GM21717 (cell line): Measurements from ENCODE around the gene SRPK3.
"Not testable (repeated sequence)": the region's sequence is repeated elsewhere in the genome, so short reads cannot be mapped to it uniquely, and the experiment has no call there.

Experiments
- ATAC-seq: cut with Tn5 transposase; IDR thresholded peaks from one replicate; pipeline ENCODE4 v1.9.1; 2021; ENCODE audit warnings: mild to moderate bottlenecking, moderate library complexity; ENCODE audit not compliant: unreplicated experiment

The SRPK3 gene

DNA sequence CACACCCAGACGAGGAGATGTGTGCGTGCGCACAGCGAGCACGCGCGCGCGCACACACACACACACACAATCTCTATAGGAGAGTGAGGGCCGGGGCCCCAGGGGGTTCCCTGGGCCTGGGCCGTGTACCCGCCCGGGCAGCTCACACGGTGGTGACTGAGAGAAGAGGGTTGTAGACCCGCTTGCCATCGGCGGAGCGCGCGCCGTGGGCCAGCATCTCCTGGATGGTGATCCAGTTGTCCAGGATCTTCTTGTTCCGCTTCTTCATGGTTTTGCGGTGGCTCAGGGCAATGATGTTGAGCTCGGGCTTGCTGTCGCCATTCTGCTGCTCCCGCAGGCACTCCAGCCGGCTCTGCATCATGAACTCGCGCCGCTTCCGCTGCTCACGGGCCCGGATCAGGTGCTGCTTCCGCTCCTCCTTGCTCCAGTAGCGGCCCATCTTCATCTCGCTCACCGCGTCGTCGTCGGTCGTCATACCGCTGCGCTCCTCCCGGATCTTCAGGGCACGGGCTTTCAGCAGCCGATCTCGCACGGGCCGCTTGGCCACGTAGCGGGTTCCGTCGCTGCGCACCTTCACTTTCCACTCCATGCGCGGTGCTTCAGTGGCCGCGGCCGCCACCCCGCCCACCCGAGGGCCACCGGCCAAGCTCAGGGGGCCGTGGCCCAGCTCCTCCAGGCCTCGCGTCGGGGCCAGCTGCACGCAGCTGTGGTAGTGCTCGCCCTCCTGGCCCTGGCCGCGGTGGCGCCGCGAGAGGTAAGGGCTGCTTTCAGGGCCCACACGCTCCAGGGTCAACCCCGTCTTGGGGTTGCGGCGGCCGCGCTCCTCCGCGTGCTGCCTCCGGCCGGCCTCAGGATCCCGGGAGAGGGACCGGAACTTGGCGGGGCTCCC is 22.6 kb downstream of the SRPK3 start:
- no peak for ATAC-seq

GRCh38 chrX:153804100-153804595 is 23.3 kb downstream of the SRPK3 start:
- no peak for ATAC-seq

DNA sequence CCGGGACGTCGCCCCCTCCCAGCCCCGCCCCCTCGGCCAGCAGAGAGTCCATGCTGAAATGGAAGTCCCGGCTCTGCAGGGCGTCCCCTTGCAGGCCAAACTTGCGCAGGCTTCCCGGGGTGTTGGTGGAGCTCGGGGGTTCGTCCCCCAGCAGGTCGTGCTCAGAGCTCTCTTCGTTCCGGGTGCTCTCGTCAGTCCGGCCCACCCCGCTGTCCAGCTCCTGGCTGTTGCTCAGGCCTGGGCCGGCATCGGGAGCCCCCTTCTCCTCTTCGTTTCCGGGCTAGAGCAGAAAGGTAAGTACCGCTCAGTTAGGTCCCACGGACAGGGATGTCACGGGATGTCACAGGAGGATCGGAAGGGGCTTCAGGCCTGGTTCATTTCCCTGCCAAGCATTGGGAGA is 23.8 kb downstream of the SRPK3 start:
- ATAC-seq: no peak

GRCh38 chrX:153805436-153805835 is 24.6 kb downstream of the SRPK3 start:
- no peak for ATAC-seq

- no peak for ATAC-seq
Measured at GRCh38 chrX:153806999-153807575, 26.2 kb downstream of the SRPK3 start.

- ATAC-seq: no peak
Measured at GRCh38 chrX:153807976-153808375, 27.1 kb downstream of the SRPK3 start.

- ATAC-seq: no peak
Measured at GRCh38 chrX:153812220-153812619, 31.4 kb downstream of the SRPK3 start.

GRCh38 chrX:153813161-153813560 is 32.3 kb downstream of the SRPK3 start:
- no peak for ATAC-seq

- ATAC-seq: no peak
Measured at GRCh38 chrX:153814591-153815315, 33.9 kb downstream of the SRPK3 start.

DNA sequence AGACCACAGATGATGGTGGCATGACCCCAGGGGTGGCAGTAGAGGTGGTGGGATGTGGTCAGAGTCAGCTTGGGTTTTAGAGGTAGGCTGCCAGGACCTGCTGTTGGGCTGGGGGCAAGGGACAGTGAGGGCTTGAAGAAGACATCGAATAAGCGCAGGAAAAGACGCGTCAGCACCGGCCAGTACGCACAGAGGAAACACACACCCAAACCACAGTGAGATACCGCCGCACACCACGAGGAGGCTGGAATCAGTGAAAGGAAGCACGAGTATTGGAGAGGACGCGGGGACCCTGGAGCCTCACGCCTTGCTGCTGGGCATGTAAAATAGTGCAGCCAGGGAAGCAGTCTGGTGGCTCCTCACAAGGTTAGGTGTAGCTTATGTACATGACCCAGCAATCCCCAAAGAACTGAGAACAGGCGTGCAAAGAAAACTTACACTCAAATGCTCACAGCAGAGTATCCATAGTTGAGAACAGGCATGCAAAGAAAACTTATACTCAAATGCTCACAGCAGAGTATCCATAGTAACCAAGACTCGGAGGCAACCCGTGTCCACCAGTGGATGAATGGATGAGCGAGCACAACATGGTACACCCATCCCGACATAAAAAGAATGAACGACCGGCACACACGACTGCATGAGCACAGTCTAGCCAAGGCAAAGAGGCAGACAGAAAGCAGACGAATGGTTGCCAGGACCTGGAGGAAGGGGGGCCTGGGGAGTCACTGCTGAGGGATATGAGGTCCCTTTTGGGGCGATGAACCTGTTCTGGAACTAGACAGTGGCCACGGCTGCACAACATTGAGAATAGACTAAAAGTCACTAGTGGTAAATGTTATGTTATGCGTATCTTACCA is 36.2 kb downstream of the SRPK3 start:
- no peak for ATAC-seq

- ATAC-seq: not testable (repeated sequence)
Measured at GRCh38 chrX:153818064-153818463, 37.2 kb downstream of the SRPK3 start.

DNA sequence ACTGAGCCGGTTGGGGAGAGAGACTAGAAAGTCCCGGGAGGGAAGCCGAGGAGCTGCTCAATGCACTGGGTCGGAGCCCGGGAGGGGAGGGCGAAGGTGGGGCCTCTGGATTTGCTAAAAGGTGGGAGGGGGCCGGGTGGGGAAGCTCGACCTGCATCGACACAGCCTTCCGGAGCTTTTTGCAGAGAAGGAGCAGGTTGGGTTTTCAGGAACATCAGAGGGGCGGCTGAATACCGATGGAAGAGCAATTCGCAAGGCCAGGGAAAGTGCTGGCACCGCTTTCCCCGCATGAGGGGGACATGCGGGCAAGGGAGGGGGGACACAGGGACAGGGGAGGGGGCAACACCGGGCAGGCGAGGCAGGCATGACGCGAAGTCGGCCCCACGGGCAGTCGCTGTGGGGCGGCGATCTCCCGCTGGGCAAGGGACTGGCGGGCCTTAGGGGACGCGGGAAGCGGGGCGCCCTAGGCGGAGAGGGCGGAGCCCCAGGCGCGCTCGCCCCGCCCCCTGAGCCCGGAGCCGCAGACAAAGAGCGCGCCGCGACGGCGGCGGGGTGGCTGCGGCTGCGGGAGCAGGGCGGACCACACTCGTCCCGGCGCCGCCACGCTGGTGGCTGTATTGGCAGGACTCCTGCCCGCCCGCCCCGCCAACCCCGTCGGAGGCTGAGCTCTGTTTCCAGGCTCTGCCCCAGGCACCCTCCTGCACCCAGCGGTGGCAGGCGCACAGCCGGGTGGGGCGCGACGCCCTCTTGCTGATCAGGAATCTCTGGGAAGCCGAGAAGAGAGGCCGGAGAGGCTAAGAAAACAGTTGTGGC is 37.9 kb downstream of the SRPK3 start:
- ATAC-seq: no peak

DNA sequence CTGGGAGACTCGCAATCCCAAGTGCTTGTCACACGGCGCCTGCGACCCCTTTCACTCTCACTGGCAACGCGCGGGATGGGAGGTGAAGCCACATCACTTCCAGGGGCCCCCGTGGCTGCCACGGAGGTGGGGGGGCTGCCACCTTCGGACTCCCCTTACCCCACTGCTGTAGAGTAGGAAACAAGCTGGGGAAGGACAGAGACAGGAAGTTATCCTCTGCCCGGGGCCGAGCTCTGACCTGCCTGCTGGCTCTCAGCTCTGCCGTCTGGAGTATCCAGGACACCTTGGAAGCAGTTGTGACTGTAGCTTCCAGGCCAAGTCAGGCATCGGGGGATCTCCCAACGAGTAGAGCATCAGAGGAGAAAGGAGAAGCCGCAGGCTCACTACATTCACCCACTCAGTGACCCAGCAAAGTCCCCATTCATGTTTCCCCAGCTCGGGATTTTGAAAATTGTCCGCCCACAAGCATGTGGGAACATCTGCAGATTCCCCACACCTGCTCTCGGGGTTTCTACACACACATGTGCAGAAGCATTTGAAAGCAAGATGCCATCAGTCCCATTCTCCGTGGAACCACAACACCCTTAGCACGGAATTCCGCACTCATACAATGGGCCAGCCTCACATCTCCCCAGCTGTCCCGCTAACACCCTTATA is 38.7 kb downstream of the SRPK3 start:
- ATAC-seq: no peak

- no peak for ATAC-seq
Measured at GRCh38 chrX:153820601-153821000, 39.8 kb downstream of the SRPK3 start.

GRCh38 chrX:153821066-153821465 is 40.2 kb downstream of the SRPK3 start:
- ATAC-seq: no peak

- no peak for ATAC-seq
Measured at GRCh38 chrX:153824348-153824747, 43.5 kb downstream of the SRPK3 start.

DNA sequence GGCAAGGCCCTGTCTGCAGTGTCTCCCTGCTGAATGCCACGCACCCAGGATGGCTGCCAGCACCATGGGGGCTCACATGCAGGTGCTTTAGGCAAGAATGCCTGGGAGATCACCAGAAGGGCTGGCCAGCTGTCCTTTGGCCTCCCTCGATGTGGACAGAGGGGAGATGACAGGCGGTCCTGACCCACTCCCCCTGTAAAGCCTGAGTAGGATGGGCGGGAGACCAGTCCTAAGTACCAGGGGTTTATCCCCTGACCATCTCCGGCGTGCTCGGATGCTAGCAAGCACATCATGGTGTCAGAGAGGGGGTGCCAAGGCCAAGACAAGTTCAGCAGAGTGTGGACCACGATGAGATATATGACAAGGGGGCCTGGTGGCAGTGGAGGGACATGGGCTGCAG is 44.2 kb downstream of the SRPK3 start:
- no peak for ATAC-seq

DNA sequence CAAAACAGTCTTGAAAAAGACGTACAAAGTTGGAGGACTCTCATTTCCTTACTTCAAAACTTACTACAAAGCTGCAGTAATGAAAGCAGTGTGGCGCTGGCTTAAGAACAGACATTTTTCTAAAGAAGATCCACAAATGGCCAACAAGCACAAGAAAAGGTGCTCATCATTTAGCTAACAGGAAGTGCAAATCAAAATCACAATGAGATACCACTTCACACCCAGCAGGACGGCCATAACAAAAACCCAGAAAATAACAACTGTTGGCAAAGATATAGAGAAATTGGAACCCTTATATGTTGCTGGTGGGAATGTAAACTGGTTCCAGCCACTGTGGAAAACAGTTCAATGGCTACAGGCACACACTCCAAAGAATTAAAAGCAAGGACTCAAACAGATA is 46.2 kb downstream of the SRPK3 start:
- no peak for ATAC-seq

DNA sequence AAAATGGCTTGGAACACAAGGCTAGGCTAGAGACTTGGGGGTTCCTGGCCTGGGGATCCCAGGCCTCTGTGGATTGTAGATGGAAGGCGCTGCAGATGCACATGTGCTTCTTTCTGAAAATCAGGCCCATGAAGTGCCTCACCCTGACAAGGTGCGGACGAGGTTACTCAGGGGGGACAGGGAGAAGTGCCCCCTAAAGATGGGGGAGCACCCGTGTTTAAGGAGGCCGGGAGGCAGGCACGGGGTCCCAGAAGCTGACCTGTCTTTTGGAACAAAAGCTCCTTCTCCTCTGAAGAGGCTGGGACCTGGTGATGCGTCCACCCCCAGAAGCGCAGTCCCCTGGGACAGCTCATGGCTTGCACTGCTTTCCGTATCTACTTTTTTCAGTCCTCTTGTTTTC is 47.1 kb downstream of the SRPK3 start:
- ATAC-seq: no peak
